Jurkat, Clone E6-1 (cell line): Measurements from ENCODE around the gene TFPI.

ENCODE experiments used
- DNase-seq: peaks from one replicate; pipeline ENCODE4 v3.0.0-alpha.2; 2011; ENCODE audit warnings: low read depth, low spot score
- H3K4me3 ChIP-seq: 2 replicates; pipeline ENCODE4 v1.5.1; 2011; ENCODE audit warnings: mild to moderate bottlenecking, low read length, control low read depth, moderate library complexity

Gene TFPI

GRCh38 chr2:187485523-187485922, 68.7 kb downstream of the TFPI start:
- no peak overlapping the region for H3K4me3 ChIP-seq
- DNase-seq, result no peak

- DNase-seq, result no peak
- no peak overlapping the region for H3K4me3 ChIP-seq
Measured at GRCh38 chr2:187483537-187483936, 70.7 kb downstream of the TFPI start.

- DNase-seq, result no peak
Measured at GRCh38 chr2:187482796-187483195, 71.4 kb downstream of the TFPI start.

GRCh38 chr2:187481543-187481942, 72.7 kb downstream of the TFPI start:
- H3K4me3 ChIP-seq, result no peak overlapping the region
- DNase-seq, result no peak

More at GRCh38 chr2:187482796-187483195, 71.4 kb downstream of the TFPI start:
- H3K4me3 ChIP-seq, result no peak overlapping the region

- DNase-seq, result no peak
Measured at GRCh38 chr2:187478719-187479118, 75.5 kb downstream of the TFPI start.

DNA sequence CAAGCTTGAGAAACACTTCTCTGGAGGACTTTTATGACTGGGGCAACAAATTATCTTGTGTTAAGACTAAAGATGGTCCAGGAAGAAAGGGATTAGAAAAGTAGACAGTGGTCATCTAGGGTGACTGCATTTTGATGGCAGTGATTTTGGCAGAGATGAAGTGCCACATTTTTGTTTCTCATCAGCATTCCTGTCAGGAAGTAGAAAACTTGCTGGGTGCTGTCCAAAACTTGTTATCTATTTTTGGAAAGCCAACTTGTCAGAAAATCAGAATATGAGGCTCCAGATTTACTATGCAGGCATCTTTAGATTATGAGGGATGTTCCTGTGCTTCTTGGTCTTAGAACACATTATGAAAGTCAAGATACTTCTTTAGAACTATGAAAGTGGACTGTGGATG, 77.2 kb downstream of the TFPI start:
- no peak overlapping the region for H3K4me3 ChIP-seq
- no peak for DNase-seq

More at GRCh38 chr2:187478719-187479118, 75.5 kb downstream of the TFPI start:
- no peak overlapping the region for H3K4me3 ChIP-seq

GRCh38 chr2:187475499-187476248, 78.6 kb downstream of the TFPI start:
- DNase-seq, result no peak
- no peak overlapping the region for H3K4me3 ChIP-seq

GRCh38 chr2:187470698-187471097, 83.5 kb downstream of the TFPI start:
- no peak for DNase-seq
- H3K4me3 ChIP-seq, result no peak overlapping the region

DNA sequence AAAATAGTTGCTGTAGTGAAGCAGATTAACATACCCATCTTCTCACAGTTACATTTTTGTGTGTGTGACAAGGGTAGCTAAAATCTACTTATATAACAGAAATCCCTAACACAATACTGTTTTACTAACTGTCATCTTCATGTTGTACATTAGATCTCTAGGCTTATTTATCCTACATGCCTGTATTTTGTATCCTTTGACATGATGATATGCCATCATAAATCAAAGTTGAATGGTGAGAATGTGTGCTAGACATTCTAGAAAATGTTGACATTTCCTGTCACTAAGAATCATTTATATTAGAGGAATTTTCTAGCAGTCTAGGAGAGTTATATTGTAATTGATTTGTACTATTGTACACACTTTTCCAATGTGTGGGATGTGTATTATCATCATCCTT, 84.7 kb downstream of the TFPI start:
- DNase-seq, result no peak
- no peak overlapping the region for H3K4me3 ChIP-seq

GRCh38 chr2:187468262-187468661, 86.0 kb downstream of the TFPI start:
- H3K4me3 ChIP-seq, result no peak overlapping the region
- DNase-seq, result no peak

GRCh38 chr2:187466129-187466792, 88.0 kb downstream of the TFPI start:
- DNase-seq, result no peak
- no peak overlapping the region for H3K4me3 ChIP-seq

DNA sequence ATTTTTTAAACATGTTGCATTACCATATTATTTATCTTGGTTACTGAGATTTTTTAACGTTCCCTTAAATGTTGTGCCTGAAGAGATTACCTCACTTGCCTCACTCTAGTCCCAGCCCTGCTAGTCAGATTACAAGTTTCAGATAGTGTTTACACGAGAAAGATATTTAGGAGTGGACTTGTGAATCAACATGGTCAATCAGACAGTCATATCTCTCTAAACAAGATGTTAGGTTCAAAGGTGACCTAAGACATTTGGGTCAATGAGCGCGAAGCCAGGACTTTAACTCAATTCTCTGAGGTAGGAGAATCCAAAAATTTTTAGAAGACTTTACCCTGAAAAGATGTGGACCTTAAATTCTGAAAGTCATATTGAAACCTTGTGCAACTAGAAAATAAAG, 91.4 kb downstream of the TFPI start:
- no peak overlapping the region for H3K4me3 ChIP-seq
- no peak for DNase-seq

- no peak overlapping the region for H3K4me3 ChIP-seq
- no peak for DNase-seq
Measured at GRCh38 chr2:187461294-187462261, 92.7 kb downstream of the TFPI start.

GRCh38 chr2:187459256-187459655, 95.0 kb downstream of the TFPI start:
- no peak overlapping the region for H3K4me3 ChIP-seq
- no peak for DNase-seq

GRCh38 chr2:187453078-187453641, 101.1 kb downstream of the TFPI start:
- DNase-seq, result peak; percentile 14
- H3K4me3 ChIP-seq, result no peak overlapping the region

DNA sequence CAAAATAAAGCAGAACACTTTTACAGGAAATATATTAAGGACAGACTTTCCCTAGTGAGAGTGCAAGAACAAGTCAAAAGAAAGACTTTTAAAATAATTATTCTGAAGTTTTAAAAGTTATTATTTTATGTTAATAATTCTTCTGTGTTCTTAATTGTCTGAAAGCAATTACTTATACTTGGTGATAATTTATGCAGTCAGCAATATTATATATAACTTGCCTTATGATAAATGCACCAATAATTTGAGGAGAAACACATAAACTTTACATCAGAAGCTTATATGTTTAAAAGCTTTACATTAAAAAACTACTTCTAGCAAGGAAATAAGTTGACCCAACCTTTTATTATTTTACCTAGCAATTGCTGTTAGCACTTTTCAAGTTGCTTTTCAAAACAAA, 102.7 kb downstream of the TFPI start:
- DNase-seq, result no peak
- H3K4me3 ChIP-seq, result no peak overlapping the region

GRCh38 chr2:187447336-187447735, 106.9 kb downstream of the TFPI start:
- DNase-seq, result no peak
- H3K4me3 ChIP-seq, result no peak overlapping the region

DNA sequence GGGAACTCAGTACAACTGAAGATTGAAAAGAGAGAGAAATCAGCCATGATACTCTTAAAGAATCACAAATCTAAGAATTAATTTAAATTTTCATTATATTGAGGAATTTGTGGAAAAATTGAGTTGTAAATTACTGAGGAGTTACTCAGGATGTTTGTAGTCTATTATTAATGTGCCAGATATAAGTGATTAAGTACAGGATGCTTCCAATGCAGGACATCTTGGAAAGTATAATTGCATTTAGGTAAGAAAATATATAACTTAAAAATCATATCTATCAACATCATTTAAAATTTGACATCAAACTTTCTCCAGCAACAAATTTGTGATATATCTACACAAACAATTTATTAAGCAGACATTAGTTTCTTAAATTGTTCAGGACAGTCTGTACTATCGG, 107.5 kb downstream of the TFPI start:
- no peak for DNase-seq
- H3K4me3 ChIP-seq, result no peak overlapping the region

DNA sequence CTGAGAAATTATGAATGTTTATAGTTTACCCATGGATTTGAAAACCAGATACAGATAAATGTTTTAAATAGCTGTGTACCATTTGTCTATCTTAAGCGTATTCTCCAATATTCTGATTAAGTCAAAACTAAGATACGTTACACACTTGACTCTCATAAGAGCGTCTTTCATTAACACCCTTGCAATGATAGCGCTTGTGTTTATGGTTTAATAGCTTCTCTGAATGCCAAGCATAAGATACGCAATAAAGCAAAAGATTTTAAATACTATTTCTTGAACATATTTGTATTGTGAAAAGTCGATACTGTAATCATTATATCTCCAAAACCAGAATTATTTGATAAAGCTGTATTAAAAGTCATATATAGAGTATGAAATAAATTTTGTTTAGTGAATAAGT, 109.2 kb downstream of the TFPI start:
- no peak overlapping the region for H3K4me3 ChIP-seq
- no peak for DNase-seq
